Lower lobe of right lung (tissue), 2 donors: Measurements from ENCODE around the gene ARPC1B. TPM values are rescaled to one million over a fixed set of nuclear protein-coding genes. Genes with fewer than 3 reads are reported as not detected.
"Not testable (repeated sequence)": the region's sequence is repeated elsewhere in the genome, so short reads cannot be mapped to it uniquely, and the experiment has no call there.

ENCODE experiments used
- ATAC-seq, 2 donors: fragments of 200-7000 bp; cut with Tn5 transposase; one replicate each; pipeline ENCODE4 v1.9.1; 2020 to 2022; ENCODE audit warnings: mild to moderate bottlenecking in 2 of 2, moderate library complexity in 2 of 2
- DNase-seq: peaks from one replicate; pipeline ENCODE4 v3.0.0-alpha.2; 2020
- H3K27ac ChIP-seq: fragments of 200-600 bp; one replicate; pipeline ENCODE4 v1.8.0; 2022
- H3K27me3 ChIP-seq: fragments of 200-600 bp; one replicate; pipeline ENCODE4 v1.8.0; 2022; ENCODE audit warnings: low read depth
- H3K36me3 ChIP-seq: fragments of 200-600 bp; one replicate; pipeline ENCODE4 v1.8.0; 2022; ENCODE audit warnings: mild to moderate bottlenecking
- H3K4me1 ChIP-seq: fragments of 200-600 bp; one replicate; pipeline ENCODE4 v1.8.0; 2022
- H3K4me3 ChIP-seq: fragments of 200-600 bp; one replicate; pipeline ENCODE4 v1.8.0; 2022; ENCODE audit warnings: mild to moderate bottlenecking
- H3K9me3 ChIP-seq: fragments of 200-600 bp; one replicate; pipeline ENCODE4 v1.8.0; 2022
- intact Hi-C: fragments of 100-400 bp; cut with DNase I; formaldehyde crosslinking; loops from one replicate; pipeline ENCODE4 v1.11.0; 2022
- total RNA-seq: library from RNA; stranded (reverse); fragmentation: NEBNext Ultra II Directional; extraction: Animal tissue kit (Norgen Biotek cat#: 25700); gene quantifications from one replicate; pipeline ENCODE4 v1.2.1, GENCODE V29; 2021
- TF ChIP-seq, protein P1 (sequence below): fragments of 200-600 bp; IDR thresholded peaks from one replicate; pipeline ENCODE4 v1.8.0; 2022; ENCODE audit warnings: antibody characterized with exemption, mild to moderate bottlenecking
- donor health status: DM: no; HTN: yes; CAD: no; lungs with severe emphysema.

The ARPC1B gene
- total RNA-seq, 1 donor from 2014 or later: 236 TPM

DNA sequence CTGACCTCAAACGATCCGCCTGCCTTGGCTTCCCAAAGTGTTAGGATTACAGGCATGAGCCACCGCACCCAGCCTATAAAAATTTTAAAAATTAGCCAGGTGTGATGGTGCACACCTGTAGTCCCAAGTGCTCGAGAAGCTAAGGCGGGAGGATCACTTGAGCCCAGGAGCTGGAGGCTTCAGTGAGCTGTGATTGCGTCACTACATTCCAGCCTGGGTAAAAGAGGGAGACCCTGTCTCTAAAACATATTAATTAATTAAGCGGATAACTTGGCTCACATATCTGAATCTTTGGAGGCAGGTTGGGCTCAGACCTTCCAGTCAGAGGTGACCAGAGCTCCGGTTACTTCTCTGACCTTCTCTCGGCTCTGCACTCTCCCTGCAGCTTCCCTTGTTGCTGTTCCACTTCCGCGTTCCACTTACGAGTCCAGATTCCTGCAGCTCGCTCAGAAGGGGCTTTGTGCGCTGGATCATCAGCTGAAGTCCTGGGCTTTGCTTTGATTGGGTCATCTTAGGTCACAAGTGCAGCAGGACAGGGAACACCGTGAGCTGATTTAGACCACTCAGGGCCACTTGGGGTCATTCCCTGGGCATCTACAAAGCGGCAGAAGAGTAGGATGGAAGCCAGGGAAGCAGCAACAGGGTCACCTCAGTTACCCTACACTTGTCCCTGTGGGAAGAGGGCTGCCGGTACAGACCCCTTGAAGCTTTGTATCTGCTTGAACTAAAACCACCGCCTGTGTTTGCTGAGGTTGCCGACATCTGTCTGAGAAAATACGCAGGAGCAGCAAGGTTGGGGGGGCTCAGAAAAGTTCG lies 2.0 kb upstream of the ARPC1B start:
- H3K27ac ChIP-seq: peak overlapping the region; percentile 93
- intact Hi-C loops: no loop called here
- H3K9me3 ChIP-seq: no peaks in the 10 kb centered on the region
- ATAC-seq: peak; percentile 25 to 46
- H3K4me3 ChIP-seq: no peak overlapping the region
- peak; percentile 72 for DNase-seq
- TF ChIP-seq, protein P1, sequence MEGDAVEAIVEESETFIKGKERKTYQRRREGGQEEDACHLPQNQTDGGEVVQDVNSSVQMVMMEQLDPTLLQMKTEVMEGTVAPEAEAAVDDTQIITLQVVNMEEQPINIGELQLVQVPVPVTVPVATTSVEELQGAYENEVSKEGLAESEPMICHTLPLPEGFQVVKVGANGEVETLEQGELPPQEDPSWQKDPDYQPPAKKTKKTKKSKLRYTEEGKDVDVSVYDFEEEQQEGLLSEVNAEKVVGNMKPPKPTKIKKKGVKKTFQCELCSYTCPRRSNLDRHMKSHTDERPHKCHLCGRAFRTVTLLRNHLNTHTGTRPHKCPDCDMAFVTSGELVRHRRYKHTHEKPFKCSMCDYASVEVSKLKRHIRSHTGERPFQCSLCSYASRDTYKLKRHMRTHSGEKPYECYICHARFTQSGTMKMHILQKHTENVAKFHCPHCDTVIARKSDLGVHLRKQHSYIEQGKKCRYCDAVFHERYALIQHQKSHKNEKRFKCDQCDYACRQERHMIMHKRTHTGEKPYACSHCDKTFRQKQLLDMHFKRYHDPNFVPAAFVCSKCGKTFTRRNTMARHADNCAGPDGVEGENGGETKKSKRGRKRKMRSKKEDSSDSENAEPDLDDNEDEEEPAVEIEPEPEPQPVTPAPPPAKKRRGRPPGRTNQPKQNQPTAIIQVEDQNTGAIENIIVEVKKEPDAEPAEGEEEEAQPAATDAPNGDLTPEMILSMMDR: no peak
- H3K36me3 ChIP-seq: peaks cover 17% of the 10 kb centered on the region
- no peaks in the 10 kb centered on the region for H3K27me3 ChIP-seq
- peaks cover 44% of the 10 kb centered on the region for H3K4me1 ChIP-seq

DNA sequence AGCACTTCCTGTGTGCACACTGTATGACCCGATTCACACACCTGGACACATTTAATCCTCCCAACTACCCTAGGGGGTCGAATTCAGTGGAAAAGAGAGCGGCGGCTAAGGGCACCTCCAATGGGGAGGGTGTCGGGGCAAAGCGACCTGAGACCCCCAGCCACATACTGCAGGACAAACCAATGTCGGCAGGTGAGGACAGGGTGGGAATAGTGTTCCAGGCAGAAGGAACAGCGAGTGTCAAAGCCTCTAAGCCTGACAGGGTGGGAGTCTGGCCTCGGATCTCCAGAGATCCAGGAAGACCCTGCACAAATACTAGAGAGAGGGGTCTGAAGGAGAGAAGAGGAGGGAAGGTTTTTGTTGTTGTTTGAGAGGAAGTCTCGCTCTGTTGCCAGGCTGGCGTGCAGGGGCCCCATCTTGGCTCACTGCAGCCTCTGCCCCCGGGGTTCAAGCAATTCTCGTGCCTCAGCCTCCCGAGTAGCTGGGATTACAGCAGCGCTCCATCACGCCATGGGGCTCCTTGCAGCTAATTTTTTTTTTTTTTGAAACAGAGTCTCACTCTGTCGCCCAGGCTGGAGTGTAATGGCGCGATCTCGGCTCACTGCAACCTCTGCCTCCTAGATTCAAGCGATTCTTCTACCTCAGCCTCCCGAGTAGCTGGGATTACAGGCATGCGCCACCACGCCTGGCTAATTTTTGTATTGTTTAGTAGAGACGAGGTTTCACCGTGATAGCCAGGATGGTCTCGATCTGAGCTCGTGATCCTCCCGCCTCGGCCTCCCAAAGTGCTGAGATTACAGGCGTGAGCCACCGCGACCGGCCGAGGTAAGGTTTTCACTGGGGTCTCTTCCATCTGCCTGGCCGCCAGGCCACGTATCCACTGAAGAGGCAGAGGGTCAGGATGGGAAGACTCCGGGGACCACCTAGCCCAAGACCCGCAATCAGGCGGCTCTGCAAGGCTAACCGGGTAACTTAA lies 1.2 kb upstream of the ARPC1B start:
- Histone ChIP-seq H3K4me1 (peaks cover 52% of the 10 kb centered on the region), H3K4me3 (peak overlapping the region; percentile 96), H3K36me3 (peaks cover 25% of the 10 kb centered on the region), H3K9me3 (no peaks in the 10 kb centered on the region), H3K27ac (peak overlapping the region; percentile 93), H3K27me3 (no peaks in the 10 kb centered on the region)
- ATAC-seq: no peak
- TF ChIP-seq, protein P1: no peak
- DNase-seq: no peak
- intact Hi-C loops: no loop called here

DNA sequence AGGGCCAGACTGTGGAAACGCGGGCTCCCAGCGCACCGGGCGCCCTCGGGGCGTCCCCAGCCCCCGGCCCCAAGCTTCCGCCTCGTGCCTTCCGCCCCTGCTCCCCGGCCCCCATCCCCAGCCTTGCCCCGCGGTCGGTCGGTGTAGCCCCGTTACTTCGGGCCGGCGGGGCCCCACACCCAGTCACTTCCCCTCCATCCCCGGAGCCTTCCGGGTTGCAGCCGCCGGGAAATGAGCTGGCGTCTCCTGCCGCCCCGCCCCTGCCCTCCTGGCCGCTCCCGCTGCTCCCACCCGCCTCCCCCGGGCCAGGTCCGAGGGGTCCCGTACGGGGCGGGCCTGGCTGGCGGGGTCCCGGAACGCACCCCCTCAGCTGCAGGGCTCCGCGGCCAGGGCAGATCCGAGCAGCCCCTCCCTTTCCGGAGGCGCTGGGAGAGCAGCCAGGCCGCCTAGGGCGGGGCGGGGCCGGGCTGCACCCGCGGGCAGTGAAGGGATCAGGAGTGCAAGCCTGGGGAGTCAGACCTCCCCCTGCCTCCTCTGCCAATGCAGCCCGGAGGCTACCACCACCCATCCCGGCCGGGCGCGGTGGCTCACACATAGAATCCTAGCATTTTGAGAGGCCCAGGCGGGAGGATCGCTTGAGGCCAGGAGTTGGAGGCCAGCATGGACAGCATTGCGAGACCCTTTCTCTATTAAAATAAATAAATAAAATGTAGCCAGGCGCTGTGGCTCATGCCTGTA lies 709 bp downstream of the ARPC1B start:
- peak; percentile 79 to 84 for ATAC-seq

GRCh38 chr7:99379043-99379577 lies 4.6 kb downstream of the ARPC1B start:
- H3K36me3 ChIP-seq: peaks cover 38% of the 10 kb centered on the region
- TF ChIP-seq, protein P1: no peak
- peak overlapping the region; percentile 88 for H3K27ac ChIP-seq
- DNase-seq: peak; percentile 70
- H3K4me1 ChIP-seq: peaks cover 67% of the 10 kb centered on the region
- no peaks in the 10 kb centered on the region for H3K27me3 ChIP-seq
- peak overlapping the region; percentile 40 for H3K4me3 ChIP-seq
- peak; percentile 74 to 75 for ATAC-seq
- H3K9me3 ChIP-seq: no peaks in the 10 kb centered on the region
- intact Hi-C loops: no loop called here

More for the DNA sequence above, 709 bp downstream of the ARPC1B start:
- Histone ChIP-seq H3K27me3 (no peaks in the 10 kb centered on the region), H3K27ac (peak overlapping the region; percentile 93), H3K9me3 (no peaks in the 10 kb centered on the region), H3K4me3 (peak overlapping the region; percentile 96), H3K36me3 (peaks cover 21% of the 10 kb centered on the region), H3K4me1 (peaks cover 67% of the 10 kb centered on the region)
- intact Hi-C loops: no loop called here
- TF ChIP-seq, protein P1: no peak
- DNase-seq: peak; percentile 89

GRCh38 chr7:99379693-99380031 lies 5.1 kb downstream of the ARPC1B start:
- DNase-seq, intact Hi-C loops, ATAC-seq, H3K9me3 ChIP-seq, H3K27me3 ChIP-seq: not testable (repeated sequence)
- H3K4me1 ChIP-seq: peaks cover 71% of the 10 kb centered on the region
- peaks cover 43% of the 10 kb centered on the region for H3K36me3 ChIP-seq
- peak overlapping the region; percentile 88 for H3K27ac ChIP-seq
- H3K4me3 ChIP-seq: peak overlapping the region; percentile 40
